ENCODE results near the gene PGLYRP4.

The PGLYRP4 gene, protein sequence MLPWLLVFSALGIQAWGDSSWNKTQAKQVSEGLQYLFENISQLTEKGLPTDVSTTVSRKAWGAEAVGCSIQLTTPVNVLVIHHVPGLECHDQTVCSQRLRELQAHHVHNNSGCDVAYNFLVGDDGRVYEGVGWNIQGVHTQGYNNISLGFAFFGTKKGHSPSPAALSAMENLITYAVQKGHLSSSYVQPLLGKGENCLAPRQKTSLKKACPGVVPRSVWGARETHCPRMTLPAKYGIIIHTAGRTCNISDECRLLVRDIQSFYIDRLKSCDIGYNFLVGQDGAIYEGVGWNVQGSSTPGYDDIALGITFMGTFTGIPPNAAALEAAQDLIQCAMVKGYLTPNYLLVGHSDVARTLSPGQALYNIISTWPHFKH

DNA sequence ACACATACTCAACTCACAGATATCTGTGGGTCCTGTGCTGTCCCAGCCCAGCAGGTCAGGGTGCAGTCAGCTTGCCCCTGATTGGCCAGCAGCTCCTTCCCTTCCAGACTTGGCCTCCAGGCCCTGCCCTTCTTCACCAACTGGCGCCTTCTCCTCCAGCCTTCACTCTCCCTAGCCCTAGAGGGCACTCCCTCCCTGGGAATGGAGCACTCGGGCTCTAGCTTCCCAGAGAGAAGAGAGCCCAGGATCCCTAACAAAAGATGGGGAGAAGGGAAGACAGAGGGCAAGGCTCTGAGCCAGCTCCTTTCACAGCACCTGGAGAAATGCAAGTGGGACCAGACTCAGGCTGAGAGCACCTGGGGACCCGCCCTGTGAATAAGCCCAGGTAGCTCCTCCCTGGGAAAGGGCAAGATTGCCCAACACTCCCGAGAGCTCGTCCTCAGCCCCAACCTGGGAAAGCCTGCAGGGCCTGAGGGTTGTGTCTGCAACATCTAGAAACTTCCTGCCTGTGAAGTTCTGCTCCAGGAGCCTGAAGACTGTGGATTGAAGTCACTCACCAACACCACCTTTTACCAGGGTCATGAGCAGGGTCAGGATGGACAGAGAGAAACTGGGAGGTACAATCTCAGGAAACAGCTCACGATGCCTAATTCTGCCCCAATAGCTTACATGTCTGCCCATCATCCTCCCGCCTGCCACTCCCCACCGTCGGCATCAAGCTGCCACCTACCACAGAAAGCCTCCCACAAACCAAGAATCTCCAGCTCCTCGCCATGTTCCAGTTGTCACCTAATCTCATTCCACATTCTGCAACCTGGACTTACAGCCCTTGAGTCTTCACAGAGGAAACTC, at the start of gene PGLYRP4:
PGLYRP4 (minus strand) TSS at position 331 of the 852 bp plus-strand sequence. CDS start 909 bp downstream, outside the sequence.
- DNase-seq: no peak

DNA sequence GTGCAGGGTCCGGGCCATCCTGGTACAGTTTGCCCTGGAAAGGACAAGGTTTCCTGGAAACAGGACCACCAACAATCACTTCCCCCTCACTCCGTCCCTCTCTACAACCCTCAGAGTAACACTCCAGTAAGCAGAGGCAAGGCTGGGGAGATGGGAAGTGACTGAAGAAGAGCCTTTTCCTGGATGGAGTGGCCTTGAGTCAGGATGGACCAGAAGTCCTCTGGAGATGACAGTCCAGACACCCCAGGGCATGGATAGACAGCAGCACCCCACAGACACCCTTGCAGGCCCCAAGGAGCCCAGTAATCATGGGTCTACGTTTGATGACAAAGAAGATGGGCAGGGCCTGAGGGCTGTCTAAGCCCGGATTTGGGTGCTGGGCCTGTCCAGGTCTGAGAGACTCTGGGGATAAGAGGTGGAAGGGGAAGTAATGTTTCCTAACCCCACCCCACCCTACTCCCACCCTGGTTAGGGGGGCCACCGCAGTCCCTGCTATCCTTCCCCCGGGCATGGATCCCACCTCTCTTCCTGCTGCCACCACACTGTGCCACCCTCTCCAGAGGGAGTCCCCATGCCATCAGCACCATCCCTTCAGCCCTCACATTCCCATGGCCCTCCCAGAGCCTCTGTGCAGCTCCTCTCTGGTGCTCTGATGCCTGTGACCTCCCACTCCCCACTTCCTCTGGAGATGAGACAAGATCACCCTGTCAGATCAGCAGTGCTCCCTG, 49.4 kb upstream of the PGLYRP4 start:
- DNase-seq: no peak

DNA sequence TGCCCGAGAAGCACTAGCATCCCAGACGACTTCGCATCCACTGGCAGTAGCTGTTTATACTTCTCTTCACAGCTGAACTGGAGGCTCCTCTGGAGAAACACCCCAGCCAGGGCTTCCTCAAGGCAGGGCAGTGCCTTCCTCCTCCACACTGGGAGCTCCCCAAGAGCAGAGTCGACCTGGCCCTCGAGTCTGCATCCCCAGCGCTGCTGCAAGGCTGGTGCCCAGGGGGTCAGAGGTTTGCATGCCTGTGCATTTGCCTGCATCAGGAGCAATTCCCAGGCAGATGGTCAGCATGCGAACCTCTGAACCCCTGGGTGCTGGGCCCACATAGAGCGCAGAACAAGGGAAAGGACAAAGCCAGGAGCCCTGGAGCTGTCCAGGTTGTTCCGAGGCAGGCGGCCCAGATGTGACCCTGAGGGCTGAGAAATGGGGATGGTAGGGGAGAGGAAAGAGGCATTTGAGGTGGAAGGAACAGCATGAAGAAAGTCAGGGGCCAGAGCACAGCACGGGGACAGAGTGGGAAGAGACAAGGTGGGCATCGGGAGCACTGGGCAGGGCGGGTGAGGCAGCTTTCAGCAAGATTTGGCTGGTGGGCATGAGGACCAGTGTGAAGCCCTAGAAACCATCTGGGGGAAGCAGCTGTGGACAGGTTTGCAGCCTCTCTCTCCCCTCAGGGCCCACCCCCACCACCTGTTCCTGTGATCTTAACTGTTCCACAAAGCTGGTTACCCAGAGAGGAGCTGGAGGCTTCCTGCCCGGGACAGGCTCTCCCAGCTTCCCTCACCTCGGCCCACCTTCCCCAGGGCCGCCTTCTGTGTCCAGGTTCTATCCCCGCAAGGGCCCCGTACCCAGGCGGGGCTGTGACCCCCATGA, 48.6 kb upstream of the PGLYRP4 start:
- DNase-seq: no peak

DNA sequence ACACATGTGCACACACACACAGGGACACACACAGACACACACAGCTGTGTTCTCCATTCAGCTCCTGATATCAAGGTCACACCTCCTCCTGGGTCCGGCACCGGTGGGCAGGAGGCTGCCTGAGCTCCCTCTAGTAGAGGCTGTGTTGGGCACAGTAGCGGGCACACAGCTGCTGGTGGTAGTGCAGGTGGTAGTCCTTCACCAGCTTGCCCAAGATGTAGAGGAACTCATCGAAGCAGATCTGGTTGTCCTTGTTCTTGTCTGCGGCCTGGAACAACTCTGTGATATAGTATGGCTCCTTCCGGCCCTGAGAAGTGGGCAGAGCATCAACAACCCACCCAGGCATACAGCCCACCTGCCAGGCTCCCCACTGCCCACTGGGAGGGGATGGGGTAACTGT, 47.8 kb upstream of the PGLYRP4 start:
- no peak for DNase-seq

DNA sequence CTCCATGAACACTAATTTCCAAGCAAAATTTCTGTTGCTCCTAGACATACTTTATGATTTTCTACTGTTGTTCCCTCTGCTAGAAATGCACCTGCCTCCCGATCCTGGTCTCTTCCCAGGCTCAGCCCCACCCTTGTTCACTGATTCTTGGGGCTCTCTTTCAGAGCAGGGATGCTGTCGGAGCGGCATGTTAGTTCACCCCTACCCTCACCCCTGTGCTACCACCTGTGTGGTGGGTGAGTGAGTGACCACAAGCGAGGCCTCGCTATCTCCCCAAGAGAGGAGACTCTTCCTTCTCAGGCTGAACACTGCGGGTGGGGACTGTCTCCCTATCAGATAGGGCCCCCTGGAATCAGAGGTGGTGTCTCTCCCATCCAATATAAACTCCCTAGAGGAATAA, 47.1 kb upstream of the PGLYRP4 start:
- no peak for DNase-seq

DNA sequence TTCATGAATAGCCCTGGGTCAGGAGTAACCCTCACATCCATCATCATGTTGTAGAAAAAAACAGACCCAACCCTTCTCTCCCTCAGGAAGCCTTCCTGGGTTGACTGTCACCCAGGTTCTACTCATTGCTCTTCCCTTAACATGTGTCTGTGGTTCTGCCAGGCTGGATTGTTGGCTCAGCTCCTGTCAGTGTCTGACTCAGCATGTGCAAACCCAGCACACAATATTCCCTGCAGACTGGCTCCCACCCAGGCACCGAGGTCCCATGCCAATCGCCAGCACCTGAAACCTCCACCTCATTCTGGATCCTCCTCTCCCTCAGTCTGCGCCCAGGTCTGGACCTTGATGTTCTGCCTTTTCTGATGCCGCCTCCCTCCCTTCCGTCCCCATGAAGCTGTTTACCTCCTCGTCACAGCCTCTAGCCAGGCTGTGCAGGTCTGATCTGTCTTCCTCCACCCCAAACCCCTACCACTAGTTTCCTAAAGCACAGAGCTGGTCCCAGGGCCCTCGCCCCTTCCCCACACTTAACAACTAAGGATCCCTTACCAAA, 46.6 kb upstream of the PGLYRP4 start:
- no peak for DNase-seq

DNA sequence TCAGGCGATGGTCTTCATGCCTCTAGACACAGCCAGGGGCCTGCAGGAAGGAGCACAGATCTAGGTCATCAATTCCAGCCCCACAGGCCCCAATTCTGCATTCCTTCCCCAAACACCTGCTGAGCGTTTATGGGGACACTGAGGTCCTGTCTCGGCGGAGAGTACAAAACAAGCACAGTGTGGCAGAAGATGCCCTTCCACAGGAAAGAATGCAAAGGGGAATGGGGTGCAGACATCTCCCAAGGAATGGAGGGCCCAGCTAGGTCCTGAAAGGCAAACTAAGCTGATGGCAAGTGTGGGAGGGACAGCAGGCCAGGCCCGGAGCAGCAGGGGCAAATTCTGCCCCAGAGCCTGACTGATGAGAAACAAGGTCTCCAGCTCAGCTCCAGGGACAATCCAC, 45.8 kb upstream of the PGLYRP4 start:
- no peak for DNase-seq

DNA sequence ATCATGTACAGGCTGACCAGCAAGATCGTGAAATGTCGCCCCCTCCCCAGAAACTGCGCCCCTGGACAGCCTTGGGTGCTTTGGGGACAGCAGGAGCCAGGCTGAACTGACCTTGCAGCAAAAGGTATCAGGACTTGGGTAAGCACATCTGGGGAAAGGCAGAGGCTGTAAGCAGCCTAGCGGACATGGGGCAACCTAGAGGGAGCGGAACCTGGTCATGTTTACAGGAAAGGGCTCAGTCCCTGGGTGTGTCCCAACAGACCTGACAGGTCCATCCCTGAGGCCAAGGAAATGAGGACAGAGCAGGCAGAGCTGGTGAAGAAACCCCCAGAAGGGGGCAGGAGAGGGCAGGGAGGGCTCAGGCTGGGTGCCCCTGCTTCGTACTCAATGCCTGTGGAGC, 45.3 kb upstream of the PGLYRP4 start:
- DNase-seq: no peak

DNA sequence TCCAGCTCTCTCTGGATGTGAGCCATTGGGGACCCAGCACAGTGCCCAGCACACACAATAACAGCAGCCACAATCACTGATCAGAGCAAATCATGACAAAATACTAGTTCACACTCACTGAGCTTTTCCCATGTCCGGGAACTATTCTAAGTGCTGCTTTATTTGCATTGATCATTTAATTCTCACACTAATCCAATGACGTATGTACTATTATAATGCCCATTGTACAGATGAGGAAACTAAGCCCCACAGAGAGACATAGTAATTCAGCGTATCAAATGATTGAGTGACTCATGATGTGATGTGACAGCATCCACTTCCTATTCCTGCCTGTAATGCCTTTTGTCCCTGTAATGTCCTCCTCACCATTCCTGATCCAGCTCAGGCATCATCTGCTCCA, 44.2 kb upstream of the PGLYRP4 start:
- no peak for DNase-seq

DNA sequence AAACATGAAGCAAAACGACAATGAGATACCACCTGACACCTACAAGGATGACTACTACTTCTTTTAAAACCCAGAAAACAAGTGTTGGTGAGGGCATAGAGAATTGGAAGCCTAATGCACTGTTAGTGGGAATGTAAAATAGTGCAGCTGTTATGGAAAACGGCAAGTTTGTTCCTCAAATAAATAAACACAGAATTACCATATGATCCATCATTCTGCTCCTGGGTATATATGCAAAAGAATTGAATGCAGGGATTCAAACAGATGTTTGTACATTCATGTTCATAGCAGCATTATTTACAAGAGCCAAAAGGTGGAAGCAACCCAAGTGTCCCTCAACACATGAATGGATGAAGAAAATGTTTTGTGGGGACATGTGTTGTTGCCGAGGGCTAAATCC, 43.6 kb upstream of the PGLYRP4 start:
- DNase-seq: no peak

DNA sequence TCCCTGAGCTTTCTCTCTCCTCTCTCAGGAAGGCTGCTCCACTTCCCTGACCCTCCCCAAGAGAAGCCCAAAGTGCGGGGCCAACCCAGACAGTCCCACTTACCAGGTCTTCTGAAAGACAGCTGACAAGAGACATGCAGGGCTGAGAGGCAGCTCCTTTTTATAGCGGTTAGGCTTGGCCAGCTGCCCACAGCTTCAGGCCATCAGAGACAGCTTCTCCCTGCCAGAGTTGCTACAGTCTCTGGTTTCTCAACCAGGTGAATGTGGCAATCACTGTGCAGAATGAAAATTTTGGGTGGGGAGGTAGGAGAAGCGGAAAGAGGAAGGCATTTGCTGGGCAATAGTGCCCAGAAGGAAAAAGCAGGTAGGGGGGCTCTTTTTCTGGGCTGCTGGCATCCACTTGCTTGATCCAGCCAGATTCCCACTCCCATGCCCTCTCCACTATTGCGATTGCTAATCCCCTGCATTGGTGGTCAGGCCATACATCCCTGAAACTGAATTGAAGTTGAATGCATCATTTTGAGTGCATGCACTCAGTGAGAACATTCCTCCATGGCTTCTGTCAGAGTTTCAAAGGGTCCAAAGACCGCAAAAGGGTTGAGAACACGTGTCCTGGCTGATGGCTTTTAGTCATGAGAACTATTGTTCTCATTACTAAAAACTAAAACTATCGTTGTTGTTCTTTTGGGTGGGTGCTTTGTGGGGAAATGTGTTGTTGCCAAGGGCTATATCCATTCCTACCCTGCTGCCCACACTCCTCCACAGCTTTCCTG, 42.5 kb upstream of the PGLYRP4 start, which contains the start of gene S100A8:
S100A8 (minus strand) TSS at position 136 of the 773 bp plus-strand sequence. CDS start 538 bp downstream, outside the sequence.
- DNase-seq: no peak

DNA sequence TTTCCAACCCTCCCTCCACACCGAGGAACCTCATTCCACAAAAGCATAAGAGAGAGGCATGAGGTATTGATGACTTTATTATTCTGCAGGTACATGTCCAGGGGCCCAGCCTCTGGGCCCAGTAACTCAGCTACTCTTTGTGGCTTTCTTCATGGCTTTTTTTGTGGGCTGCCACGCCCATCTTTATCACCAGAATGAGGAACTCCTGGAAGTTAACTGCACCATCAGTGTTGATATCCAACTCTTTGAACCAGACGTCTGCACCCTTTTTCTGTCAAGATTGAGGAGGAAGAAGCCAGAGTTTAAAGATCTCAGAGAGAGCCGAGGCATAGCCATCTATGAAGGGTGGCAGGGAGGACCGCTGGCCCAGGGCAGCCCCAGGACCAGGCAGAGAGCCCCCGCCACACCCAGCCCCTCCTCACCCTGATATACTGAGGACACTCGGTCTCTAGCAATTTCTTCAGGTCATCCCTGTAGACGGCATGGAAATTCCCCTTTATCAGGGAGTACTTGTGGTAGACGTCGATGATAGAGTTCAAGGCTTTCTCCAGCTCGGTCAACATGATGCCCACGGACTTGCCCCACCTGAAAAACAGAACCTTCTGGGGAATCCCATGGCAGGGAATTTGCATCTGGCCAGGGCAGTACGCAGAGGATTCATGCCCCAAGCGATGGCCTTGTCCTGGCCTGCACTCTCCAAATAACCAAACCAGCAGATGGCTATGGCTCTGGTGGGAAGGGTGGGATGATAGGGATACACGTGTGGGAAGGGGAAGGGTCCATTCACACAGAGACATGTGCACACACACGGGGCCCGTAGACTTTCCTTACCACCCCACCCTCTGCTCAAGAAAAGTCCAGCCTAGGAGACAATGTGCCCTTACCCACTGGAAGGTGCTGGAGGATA, 41.6 kb upstream of the PGLYRP4 start:
- DNase-seq: no peak

DNA sequence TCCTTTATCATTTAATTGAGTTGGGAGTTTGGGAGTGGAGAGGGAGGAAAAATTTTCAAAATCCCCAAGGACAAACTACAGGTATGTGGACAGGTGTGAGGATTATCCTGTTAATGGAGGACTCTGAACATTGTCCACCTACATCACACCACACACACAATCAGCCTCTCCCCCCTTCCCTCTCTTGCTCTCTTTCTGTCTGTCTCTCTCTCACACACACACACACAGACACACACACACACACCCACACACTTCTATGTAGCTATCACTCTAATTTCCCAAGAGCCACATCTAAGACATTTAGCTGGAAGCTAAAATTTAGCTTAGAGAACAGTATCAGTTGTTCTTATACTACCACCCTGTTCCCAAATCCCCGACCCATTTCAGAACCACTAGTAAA, 40.8 kb upstream of the PGLYRP4 start:
- no peak for DNase-seq

DNA sequence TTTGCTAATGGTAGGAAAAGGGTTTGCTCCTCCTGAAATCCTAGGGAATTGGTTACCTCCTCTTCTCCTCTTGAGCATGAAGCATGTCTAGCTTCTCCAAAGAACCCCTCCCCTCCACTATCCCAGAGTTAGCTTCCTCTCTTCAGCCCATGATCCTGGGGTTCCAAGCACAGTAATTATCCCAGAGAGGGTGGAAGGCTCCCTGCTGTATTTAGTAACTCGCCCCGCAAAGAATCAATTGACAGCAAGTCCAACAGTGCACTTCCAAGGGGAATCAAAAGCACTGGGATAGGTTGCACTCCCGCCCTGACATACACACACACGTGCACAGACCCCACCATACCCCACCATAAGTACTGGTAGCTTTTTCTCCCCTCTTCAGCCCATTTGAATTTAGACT, 39.1 kb upstream of the PGLYRP4 start:
- no peak for DNase-seq

DNA sequence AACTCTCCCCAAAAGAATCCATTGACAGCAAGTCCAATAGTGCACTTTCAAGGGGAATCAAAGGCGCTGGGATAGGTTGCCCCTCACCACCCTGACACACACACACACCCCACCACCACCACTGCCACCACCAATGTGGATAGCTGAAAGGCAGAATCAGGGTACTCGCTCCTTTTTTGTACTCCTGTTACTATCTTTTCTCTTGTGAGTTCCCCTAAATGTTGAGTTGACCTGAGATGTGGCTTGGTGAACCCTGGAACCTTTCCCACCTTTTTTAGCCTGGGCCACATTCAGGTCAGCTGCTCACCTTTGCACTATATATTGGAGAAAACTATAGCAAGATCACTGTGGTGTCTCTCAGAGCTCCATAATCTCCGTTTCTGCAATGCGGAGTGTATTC, 38.4 kb upstream of the PGLYRP4 start:
- DNase-seq: no peak

DNA sequence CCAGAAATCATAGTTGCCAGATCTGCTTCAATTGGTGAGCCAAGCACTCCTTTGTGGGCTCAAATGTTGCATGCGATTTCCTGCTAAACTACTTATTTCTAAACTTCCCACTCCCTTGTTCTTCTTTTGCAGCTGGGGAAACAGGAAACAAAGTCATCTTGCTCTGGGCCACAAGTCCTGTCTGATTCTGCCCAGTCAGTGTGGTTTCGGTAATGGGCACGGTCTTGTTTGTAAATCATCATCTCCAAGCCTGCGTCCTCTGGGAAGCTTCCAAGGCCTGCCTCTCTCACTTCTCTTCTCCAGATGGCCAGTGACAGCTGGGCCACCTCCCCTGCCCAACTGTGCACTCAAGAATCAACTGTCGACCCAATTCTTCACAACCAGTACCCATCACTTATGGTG, 37.9 kb upstream of the PGLYRP4 start:
- no peak for DNase-seq

DNA sequence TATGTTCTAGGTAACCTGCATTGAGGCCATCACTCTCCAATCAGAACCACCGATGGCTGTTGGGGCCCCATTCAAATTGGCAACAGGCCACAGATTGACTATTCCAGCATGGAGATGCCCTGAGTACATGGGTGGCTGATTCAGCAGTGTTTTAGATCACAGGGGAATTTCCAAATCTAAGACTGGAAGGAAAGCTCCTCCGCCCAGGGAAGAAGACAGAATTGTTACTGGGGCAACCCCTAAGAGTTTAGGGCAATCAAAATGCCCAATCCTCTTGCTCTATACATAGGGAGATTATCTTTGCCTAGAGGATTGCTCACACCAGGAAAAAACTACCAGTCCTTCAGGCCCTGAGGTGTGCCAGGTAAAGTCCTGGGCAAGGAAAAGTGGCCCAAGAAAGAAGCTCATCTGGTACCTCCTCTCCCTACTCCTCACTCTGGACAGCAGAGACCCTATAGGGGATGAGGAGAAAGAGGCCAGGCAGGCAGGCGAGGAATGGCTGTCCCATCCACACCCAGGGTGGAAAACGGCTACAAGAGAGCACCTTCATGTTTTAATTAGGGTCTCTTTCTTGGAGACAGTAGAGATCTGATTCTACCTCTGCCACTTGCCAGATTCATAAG, 36.4 kb upstream of the PGLYRP4 start:
- no peak for DNase-seq

DNA sequence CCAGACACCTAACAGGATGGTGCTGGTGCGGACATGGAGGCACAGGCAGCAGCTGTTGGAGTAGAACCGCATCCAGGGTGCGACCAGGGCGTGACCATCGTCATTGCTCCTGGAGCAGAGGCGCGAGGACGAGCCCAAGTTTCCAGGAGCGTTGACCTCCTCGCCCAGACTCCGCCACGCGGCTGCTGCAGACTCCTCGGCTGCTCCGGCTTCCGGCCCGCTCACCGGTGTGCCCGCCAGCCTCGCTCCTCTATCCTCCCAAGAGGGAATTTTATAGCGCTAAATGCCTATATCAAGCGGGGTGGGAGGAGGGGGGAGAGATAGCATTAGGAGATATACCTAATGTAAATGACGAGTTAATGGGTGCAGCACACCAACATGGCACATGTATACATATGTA, 32.1 kb upstream of the PGLYRP4 start:
- DNase-seq: no peak

DNA sequence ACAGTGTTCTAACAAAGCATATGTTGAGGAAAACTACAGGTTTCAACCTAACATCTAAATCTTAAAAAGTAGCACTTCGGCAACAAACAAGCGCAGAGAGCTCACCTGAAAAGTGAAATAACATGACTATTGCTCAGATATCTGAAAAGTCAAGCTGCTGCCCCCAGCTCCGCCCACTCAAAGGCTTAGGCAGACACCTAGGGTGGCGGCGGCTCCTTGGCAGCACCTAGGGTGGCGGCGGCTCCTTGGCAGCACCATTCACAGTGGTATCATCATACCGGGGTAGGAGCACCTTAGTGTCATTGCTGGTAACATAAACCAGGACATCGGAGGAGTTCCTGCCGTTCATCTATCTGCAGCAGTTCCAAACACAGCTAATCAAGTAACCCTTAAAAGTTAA, 30.9 kb upstream of the PGLYRP4 start:
- no peak for DNase-seq

DNA sequence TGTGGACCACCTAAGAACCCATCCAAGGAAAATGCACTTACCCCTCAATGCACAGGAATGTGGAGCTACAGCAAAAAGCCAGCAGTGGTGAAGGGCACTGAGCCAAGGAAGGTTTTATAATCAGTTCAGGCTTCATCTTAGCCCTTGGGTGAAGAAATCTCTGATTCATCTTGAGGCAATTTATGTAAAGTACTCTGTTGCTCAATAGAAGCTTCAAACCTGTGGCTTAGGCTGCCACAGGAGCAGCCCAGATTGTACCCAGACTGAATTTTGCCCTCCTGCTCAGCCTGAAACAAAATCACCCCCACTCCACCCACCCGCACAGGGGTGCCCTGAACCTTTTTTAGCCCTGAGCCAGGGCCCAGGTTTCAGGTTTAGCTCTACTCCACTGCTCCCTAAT, 26.9 kb upstream of the PGLYRP4 start, which contains the start of gene S100A12:
S100A12 (minus strand) TSS at position 111 of the 400 bp plus-strand sequence. CDS start 1,029 bp downstream, outside the sequence.
- peak; percentile 77 for DNase-seq

Data from fibroblast of skin of right biceps (primary cell).